Ramos (cell line): ENCODE results near the gene ADAMTSL3.
"Not testable (repeated sequence)": the region's sequence is repeated elsewhere in the genome, so short reads cannot be mapped to it uniquely, and the experiment has no call there.

Experiments
- in situ Hi-C: fragments of 300-500 bp; cut with MboI; formaldehyde crosslinking; loops from one replicate; pipeline ENCODE4 v1.14.3; 2022; ENCODE audit warnings: low sequenced_read_pairs; ENCODE audit not compliant: unreplicated experiment

ADAMTSL3 gene

DNA sequence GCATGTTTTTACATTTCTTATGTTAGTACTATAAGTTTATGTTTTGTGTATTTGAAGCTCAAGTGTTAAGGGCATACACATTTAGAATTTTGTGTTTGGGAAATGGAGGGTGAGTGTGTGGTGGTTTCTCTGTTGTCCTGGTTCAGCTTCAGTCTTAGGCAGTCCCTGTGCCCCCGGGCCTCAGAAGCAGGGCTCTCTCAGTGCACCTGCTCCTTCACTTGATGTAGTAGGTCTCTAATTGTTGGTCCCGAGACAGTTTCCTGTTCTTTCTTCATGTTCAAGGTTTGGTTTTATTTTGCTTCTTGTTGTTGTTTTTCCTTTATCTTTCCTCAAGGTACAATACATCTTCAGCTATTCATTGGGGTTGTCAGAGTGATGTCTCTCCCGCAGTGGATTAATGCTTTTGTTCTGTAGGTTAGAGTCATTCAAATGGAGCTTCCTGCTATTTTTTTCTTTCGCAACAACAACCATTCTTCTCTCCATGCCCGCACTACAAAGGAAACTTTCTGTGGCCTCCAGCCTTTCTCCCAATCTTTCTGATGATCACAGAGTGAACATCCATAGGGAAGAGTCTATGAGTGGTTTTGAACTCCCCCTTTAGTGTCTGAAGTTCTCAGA is 403.9 kb downstream of the ADAMTSL3 start:
- in situ Hi-C loops = no loop called here

- in situ Hi-C loops = not testable (repeated sequence)
Observed at GRCh38 chr15:84063674-84064073, 409.8 kb downstream of the ADAMTSL3 start.

- in situ Hi-C loops = not testable (repeated sequence)
Observed at GRCh38 chr15:84068674-84069073, 414.8 kb downstream of the ADAMTSL3 start.

- in situ Hi-C loops = not testable (repeated sequence)
Observed at GRCh38 chr15:84078038-84078437, 424.1 kb downstream of the ADAMTSL3 start.

- in situ Hi-C loops = not testable (repeated sequence)
Observed at GRCh38 chr15:84079325-84079884, 425.5 kb downstream of the ADAMTSL3 start.

DNA sequence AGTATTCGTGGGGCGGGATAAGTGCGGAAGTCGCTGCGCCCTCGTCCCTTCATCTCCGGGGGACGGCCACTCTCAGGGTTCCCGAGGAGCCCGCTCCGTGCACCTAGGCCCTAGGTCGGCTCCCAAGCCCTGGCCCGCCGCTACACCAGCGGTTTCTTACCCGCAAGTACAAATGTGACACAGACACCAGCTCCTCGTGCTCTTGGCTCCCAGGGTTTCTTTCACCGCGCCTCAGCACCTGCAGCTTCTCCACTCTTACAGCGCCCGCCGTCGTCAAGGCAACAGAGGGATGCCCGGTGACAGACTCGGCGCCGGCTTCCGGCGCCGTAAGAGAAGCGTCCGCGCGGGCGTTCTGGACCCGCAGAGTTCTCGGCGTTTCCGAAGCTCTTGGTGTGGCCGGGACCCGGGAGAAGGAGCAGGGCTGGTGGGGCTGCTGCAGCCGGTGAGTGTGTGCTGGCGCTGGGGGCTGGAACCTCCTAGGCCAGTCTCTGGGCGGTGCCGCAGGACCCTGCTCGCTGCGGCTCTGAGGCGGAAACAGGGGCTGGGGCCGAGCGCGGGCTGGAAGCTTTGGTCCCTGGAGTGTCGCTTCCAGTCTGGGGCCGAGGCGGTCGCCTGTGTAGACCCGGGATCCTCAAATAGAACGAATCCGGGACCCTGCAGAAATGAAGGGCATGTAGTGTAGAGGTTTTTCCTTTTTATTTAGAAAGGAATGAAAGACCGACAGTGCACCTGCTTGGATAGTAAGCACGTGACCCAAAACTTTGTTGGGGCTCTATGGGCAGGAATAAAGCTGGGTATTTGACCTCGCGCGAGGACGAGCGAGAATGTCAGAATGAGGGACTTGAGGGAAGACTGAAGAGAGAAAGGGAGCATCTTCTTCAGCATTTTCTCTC is 426.2 kb downstream of the ADAMTSL3 start:
- in situ Hi-C loops = no loop called here

- in situ Hi-C loops = not testable (repeated sequence)
Observed at GRCh38 chr15:84080778-84081084, 426.8 kb downstream of the ADAMTSL3 start.

GRCh38 chr15:84081391-84082168 is 427.7 kb downstream of the ADAMTSL3 start:
- in situ Hi-C loops = no loop called here

DNA sequence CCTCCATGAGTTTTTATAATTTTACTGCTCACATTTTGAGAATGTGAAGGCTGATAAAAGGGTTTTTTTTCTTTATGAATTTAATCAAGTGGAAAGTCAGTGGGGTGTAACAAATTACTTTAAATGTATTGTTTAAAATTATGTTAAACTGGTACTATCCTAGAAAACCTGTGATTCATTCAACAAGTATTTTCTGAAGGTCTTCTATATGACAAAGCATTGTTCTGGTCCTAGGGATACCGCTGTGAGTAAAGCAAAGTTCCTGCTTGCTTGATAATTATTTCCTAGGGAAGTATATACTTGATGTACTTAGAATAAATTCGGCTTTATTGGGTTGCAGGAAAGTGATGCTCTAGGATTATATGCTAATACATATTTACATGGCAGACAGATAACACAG is 428.8 kb downstream of the ADAMTSL3 start:
- in situ Hi-C loops = no loop called here

- in situ Hi-C loops = not testable (repeated sequence)
Observed at GRCh38 chr15:84086071-84086470, 432.1 kb downstream of the ADAMTSL3 start.
